HepG2 (cell line): ENCODE data around the gene UNC13D. TPM values are rescaled to one million over a fixed set of nuclear protein-coding genes. Genes with fewer than 3 reads are reported as not detected.

ENCODE experiments used
- AHR ChIP-seq: IDR thresholded peaks from 2 replicates; pipeline ENCODE4 v1.6.1; 2018; ENCODE audit warnings: missing genetic modification reagents, missing compliant biosample characterization
- BRD4 ChIP-seq: sonication (generic); formaldehyde crosslinking; IDR thresholded peaks from 2 replicates; pipeline ENCODE4 v1.4.0; 2020; ENCODE audit warnings: missing genetic modification reagents
- HHEX ChIP-seq: IDR thresholded peaks from 2 replicates; pipeline ENCODE4 v1.6.1; 2016; ENCODE audit warnings: control low read depth
- HNF4G ChIP-seq, 2 experiments: sonication (generic) in 1 of 2; formaldehyde crosslinking in 1 of 2; IDR thresholded peaks; 2 replicates each; pipeline versions ENCODE4 v1.4.0 to v1.6.1; 2011 to 2020; ENCODE audit warnings: borderline replicate concordance in 2 of 2, low read depth in 2 of 2, mild to moderate bottlenecking in 2 of 2, low read length in 1 of 2, missing genetic modification reagents in 1 of 2, moderate library complexity in 1 of 2
- HNRNPLL ChIP-seq: fragments of 200-400 bp; formaldehyde crosslinking; IDR thresholded peaks from 2 replicates; pipeline ENCODE4 v1.6.1; 2017; ENCODE audit warnings: mild to moderate bottlenecking, low read depth, low read length; ENCODE audit not compliant: poor library complexity, severe bottlenecking
- ISL2 ChIP-seq: sonication (generic); formaldehyde crosslinking; IDR thresholded peaks from 2 replicates; pipeline ENCODE4 v1.5.0; 2020; ENCODE audit warnings: missing genetic modification reagents
- KDM5A ChIP-seq: fragments of 200-600 bp; sonication (generic); IDR thresholded peaks from 2 replicates; pipeline ENCODE4 v1.7.0; 2018; ENCODE audit warnings: antibody characterized with exemption, mild to moderate bottlenecking, low read length, borderline replicate concordance
- MAFK ChIP-seq, 2 experiments: IDR thresholded peaks in 1 of 2; conservative IDR thresholded peaks in 1 of 2; 2 replicates each; pipeline ENCODE4 v1.6.1; 2011; ENCODE audit warnings: improper control_type of control experiment in 2 of 2, low read length in 2 of 2
- MATR3 ChIP-seq: sonication (generic); formaldehyde crosslinking; IDR thresholded peaks from 2 replicates; pipeline ENCODE4 v1.4.0; 2020; ENCODE audit warnings: missing genetic modification reagents
- NFATC3 ChIP-seq: sonication (generic); formaldehyde crosslinking; IDR thresholded peaks from 2 replicates; pipeline ENCODE4 v1.5.1; 2020; ENCODE audit warnings: mild to moderate bottlenecking, missing genetic modification reagents
- NPAS2 ChIP-seq: sonication (generic); formaldehyde crosslinking; IDR thresholded peaks from 2 replicates; pipeline ENCODE4 v1.8.0; 2022; ENCODE audit warnings: mild to moderate bottlenecking, missing genetic modification reagents, borderline replicate concordance
- PHF8 ChIP-seq: sonication (generic); formaldehyde crosslinking; IDR thresholded peaks from 2 replicates; pipeline ENCODE4 v1.5.0; 2020; ENCODE audit warnings: missing genetic modification reagents
- REXO4 ChIP-seq: sonication (generic); formaldehyde crosslinking; IDR thresholded peaks from 2 replicates; pipeline ENCODE4 v1.8.0; 2022; ENCODE audit warnings: missing genetic modification reagents, mild to moderate bottlenecking, borderline replicate concordance
- SETDB1 ChIP-seq: sonication (generic); formaldehyde crosslinking; IDR thresholded peaks from 2 replicates; pipeline ENCODE4 v1.5.1; 2020; ENCODE audit warnings: missing genetic modification reagents, mild to moderate bottlenecking, borderline replicate concordance
- ZFAT ChIP-seq: sonication (generic); formaldehyde crosslinking; conservative IDR thresholded peaks from 2 replicates; pipeline ENCODE4 v1.8.1; 2023; ENCODE audit warnings: missing genetic modification reagents, inconsistent platforms
- ZMAT3 ChIP-seq: sonication (generic); formaldehyde crosslinking; conservative IDR thresholded peaks from 2 replicates; pipeline ENCODE4 v1.7.0; 2021; ENCODE audit warnings: missing genetic modification reagents
- ZNF121 ChIP-seq: sonication (generic); formaldehyde crosslinking; IDR thresholded peaks from 2 replicates; pipeline ENCODE4 v1.5.0; 2020; ENCODE audit warnings: mild to moderate bottlenecking, missing genetic modification reagents
- ZNF264 ChIP-seq: sonication (generic); formaldehyde crosslinking; IDR thresholded peaks from 2 replicates; pipeline ENCODE4 v1.4.0; 2020; ENCODE audit warnings: missing genetic modification reagents
- ZNF296 ChIP-seq: sonication (generic); formaldehyde crosslinking; conservative IDR thresholded peaks from 2 replicates; pipeline ENCODE4 v1.5.0; 2020; ENCODE audit warnings: mild to moderate bottlenecking, missing genetic modification reagents
- ZNF703 ChIP-seq: sonication (generic); formaldehyde crosslinking; IDR thresholded peaks from 2 replicates; pipeline ENCODE4 v1.5.1; 2020; ENCODE audit warnings: missing genetic modification reagents, mild to moderate bottlenecking, moderate library complexity, borderline replicate concordance
- ZNF761 ChIP-seq: sonication (generic); formaldehyde crosslinking; conservative IDR thresholded peaks from 2 replicates; pipeline ENCODE4 v1.4.0; 2020; ENCODE audit warnings: mild to moderate bottlenecking, missing genetic modification reagents
- polyA plus RNA-seq, 8 experiments: library from polyadenylated mRNA; depleted of rRNA in 3 of 8; stranded (reverse) in 7 of 8; unstranded in 1 of 8; fragments of >200 nt; fragmentation: Illumina TruSeq in 4 of 8; extraction: Trizol in 4 of 8; gene quantifications; 2 replicates each; pipeline versions ENCODE4 v1.2.1 to v1.2.3, GENCODE V29; 2011 to 2016; ENCODE audit warnings: low read depth in 4 of 8, missing spikeins in 1 of 8, mixed read lengths in 1 of 8; ENCODE audit not compliant: insufficient read depth in 1 of 8
- total RNA-seq, 5 experiments: library from RNA; depleted of rRNA; stranded (reverse); fragments of >200 nt; fragmentation: Illumina TruSeq; extraction: Trizol; gene quantifications; 2 replicates each; pipeline ENCODE4 v1.2.3, GENCODE V29; 2016; ENCODE audit warnings: low read depth in 1 of 5
- TF ChIP-seq, protein P1 (sequence below): IDR thresholded peaks from 2 replicates; pipeline ENCODE4 v1.6.1; 2012; ENCODE audit warnings: inconsistent platforms
- TF ChIP-seq, protein P2 (sequence below): IDR thresholded peaks from 2 replicates; pipeline ENCODE4 v1.6.1; 2016; ENCODE audit warnings: missing compliant biosample characterization, missing genetic modification reagents, borderline replicate concordance
- TF ChIP-seq, protein P3 (sequence below): sonication (generic); formaldehyde crosslinking; IDR thresholded peaks from 2 replicates; pipeline ENCODE4 v1.4.0; 2020; ENCODE audit warnings: low read depth, mild to moderate bottlenecking, missing genetic modification reagents

The UNC13D gene
- total and polyA plus RNA-seq, 2 of the 13 experiments (the other 11 are each of a cell fraction or from before 2014, with no cell fraction given) = 29.7 to 42.7 TPM

DNA sequence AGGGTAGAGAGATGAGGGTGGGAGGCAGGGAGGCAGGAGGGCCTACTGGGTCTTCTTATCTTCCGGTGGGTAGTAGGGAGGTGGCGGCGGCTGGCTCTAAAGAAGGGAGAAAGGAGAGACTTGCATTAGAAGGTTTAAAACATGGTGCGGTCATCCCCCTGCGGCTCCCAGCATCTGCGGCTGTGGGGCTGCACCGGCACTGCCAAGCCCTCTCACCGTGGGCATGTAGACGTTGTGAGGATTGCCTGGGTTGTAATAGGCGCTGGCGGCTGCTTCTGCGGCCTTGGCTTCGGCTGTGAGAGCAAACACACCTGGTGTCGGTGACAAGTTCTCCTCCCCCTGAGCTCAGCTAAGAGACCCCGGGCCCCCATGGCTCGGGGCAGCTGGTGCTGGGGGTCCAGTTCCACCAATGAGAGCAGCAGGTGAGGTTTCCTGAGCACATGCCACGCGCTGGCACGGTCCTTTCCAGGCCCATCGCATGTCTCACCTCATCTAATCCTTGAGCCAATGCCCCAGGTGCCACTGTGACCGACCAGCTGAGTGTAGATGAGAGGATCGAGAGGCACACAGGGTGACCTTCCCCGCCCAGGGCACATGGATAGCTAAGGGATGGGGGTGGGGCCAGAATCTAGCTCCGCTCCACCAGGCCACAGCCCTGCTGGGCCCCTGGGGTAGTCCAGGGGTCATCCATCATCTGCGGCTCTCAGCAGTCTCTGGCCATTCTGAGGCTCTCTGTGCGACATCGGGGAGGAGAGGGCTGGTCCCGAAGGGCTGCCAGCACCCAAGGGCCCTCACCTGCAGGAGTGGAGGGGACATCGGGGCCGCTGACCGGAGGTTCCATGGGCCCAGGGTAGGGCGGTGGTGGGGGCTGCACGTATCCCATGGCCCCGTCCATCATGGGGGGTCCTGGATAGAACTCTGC is 2.7 kb upstream of the UNC13D start (continued):
- TF ChIP-seq HNF4G (IDR thresholded peaks at IDR 0.05; ENCODE audit: borderline replicate concordance, low read depth, low read length) (peak; percentile 90), HNF4G (CRISPR knock-in tag; IDR thresholded peaks at IDR 0.05; ENCODE audit: borderline replicate concordance, low read depth) (peak; percentile 63; the same call in 1 of the 2 replicates), KDM5A (peak; percentile 42; the same call in 1 of the 2 replicates), ZNF121 (CRISPR knock-in tag) (peak; percentile 60), HHEX (peak; percentile 84), ZMAT3 (CRISPR knock-in tag) (peak; percentile 96), MAFK (conservative IDR thresholded peaks at IDR 0.05 in 1 of 2, IDR thresholded peaks at IDR 0.05 in 1 of 2; ENCODE audit: low read length in 2 of 2) (no peak), ZNF703 (peak; percentile 98; the same call in 1 of the 2 replicates), PHF8 (peak; percentile 51; the same call in 1 of the 2 replicates), ZNF296 (peak; percentile 95), HNRNPLL (peak; percentile 33), BRD4 (CRISPR knock-in tag) (peak; percentile 82; the same call in 1 of the 2 replicates), AHR (CRISPR knock-in tag) (peak; percentile 88; the same call in 1 of the 2 replicates), NPAS2 (CRISPR knock-in tag) (no peak), SETDB1 (CRISPR knock-in tag) (no peak), ZNF761 (peak; percentile 89; the same call in 1 of the 2 replicates), REXO4 (peak; percentile 63; the same call in 1 of the 2 replicates), NFATC3 (CRISPR knock-in tag) (no peak; the same call in 1 of the 2 replicates), MATR3 (CRISPR knock-in tag) (no peak), ZFAT (CRISPR knock-in tag) (no peak), ZNF264 (peak; percentile 69), ISL2 (CRISPR knock-in tag) (0 out of 2 replicates have a peak, but pooled peaks have one; percentile 65)
- TF ChIP-seq, protein P1, sequence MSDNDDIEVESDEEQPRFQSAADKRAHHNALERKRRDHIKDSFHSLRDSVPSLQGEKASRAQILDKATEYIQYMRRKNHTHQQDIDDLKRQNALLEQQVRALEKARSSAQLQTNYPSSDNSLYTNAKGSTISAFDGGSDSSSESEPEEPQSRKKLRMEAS = peak; percentile 98
- TF ChIP-seq, protein P2, sequence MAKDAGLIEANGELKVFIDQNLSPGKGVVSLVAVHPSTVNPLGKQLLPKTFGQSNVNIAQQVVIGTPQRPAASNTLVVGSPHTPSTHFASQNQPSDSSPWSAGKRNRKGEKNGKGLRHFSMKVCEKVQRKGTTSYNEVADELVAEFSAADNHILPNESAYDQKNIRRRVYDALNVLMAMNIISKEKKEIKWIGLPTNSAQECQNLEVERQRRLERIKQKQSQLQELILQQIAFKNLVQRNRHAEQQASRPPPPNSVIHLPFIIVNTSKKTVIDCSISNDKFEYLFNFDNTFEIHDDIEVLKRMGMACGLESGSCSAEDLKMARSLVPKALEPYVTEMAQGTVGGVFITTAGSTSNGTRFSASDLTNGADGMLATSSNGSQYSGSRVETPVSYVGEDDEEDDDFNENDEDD (CRISPR knock-in tag) = peak; percentile 83
- TF ChIP-seq, protein P3, sequence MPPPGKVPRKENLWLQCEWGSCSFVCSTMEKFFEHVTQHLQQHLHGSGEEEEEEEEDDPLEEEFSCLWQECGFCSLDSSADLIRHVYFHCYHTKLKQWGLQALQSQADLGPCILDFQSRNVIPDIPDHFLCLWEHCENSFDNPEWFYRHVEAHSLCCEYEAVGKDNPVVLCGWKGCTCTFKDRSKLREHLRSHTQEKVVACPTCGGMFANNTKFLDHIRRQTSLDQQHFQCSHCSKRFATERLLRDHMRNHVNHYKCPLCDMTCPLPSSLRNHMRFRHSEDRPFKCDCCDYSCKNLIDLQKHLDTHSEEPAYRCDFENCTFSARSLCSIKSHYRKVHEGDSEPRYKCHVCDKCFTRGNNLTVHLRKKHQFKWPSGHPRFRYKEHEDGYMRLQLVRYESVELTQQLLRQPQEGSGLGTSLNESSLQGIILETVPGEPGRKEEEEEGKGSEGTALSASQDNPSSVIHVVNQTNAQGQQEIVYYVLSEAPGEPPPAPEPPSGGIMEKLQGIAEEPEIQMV = peak; percentile 75; the same call in 1 of the 2 replicates
